PFSK-1 (cell line): ENCODE results near the gene WDR77.

ENCODE experiments used
- FOXP2 ChIP-seq: optimal IDR thresholded peaks from 2 replicates; pipeline ENCODE3; 2011; ENCODE audit warnings: borderline replicate concordance, control low read depth, inconsistent platforms; ENCODE audit not compliant: insufficient read depth; ENCODE audit errors: extremely low read length, extremely low read depth
- POLR2AphosphoS5 ChIP-seq: IDR thresholded peaks from 2 replicates; pipeline ENCODE4 v1.6.1; 2012; ENCODE audit warnings: low read depth, mild to moderate bottlenecking, control low read depth, low read length, moderate library complexity
- REST ChIP-seq, 2 experiments: IDR thresholded peaks; 2 replicates each; pipeline versions ENCODE4 v1.6.1 to v1.8.0; 2011 to 2012; ENCODE audit warnings: low read depth in 2 of 2, low read length in 2 of 2, control low read depth in 1 of 2, inconsistent platforms in 1 of 2, mild to moderate bottlenecking in 1 of 2, moderate library complexity in 1 of 2; ENCODE audit not compliant: insufficient read depth in 1 of 2
- SIN3A ChIP-seq: IDR thresholded peaks from 2 replicates; pipeline ENCODE4 v1.6.1; 2012; ENCODE audit warnings: mild to moderate bottlenecking, low read length, moderate library complexity, borderline replicate concordance; ENCODE audit not compliant: insufficient read depth
- TAF1 ChIP-seq: IDR thresholded peaks from 2 replicates; pipeline ENCODE4 v1.6.1; 2012; ENCODE audit warnings: low read length, control low read depth, borderline replicate concordance; ENCODE audit not compliant: insufficient read depth

Gene WDR77

GRCh38 chr1:111475701-111476100, 26.6 kb upstream of the WDR77 start:
- TF ChIP-seq FOXP2 (no peak), TAF1 (no peak), REST (IDR thresholded peaks at IDR 0.05; ENCODE audit: insufficient read depth in 1 of 2, low read depth in 2 of 2, low read length in 2 of 2) (no peak), POLR2AphosphoS5 (no peak), SIN3A (no peak)

- no peak for TF ChIP-seq REST (IDR thresholded peaks at IDR 0.05; ENCODE audit: insufficient read depth in 1 of 2, low read depth in 2 of 2, low read length in 2 of 2)
- TF ChIP-seq SIN3A = no peak
- TF ChIP-seq POLR2AphosphoS5 = no peak
- TF ChIP-seq FOXP2 = no peak
- no peak for TF ChIP-seq TAF1
Observed at GRCh38 chr1:111474521-111474920, 25.5 kb upstream of the WDR77 start.

GRCh38 chr1:111474106-111474505, 25.1 kb upstream of the WDR77 start:
- TF ChIP-seq FOXP2 (no peak), TAF1 (no peak), POLR2AphosphoS5 (no peak), REST (IDR thresholded peaks at IDR 0.05; ENCODE audit: insufficient read depth in 1 of 2, low read depth in 2 of 2, low read length in 2 of 2) (no peak), SIN3A (no peak)

GRCh38 chr1:111471538-111471937, 22.5 kb upstream of the WDR77 start:
- TF ChIP-seq FOXP2 = no peak
- no peak for TF ChIP-seq REST (IDR thresholded peaks at IDR 0.05; ENCODE audit: insufficient read depth in 1 of 2, low read depth in 2 of 2, low read length in 2 of 2)
- no peak for TF ChIP-seq SIN3A
- TF ChIP-seq POLR2AphosphoS5 = no peak
- no peak for TF ChIP-seq TAF1

GRCh38 chr1:111471012-111471411, 22.0 kb upstream of the WDR77 start:
- TF ChIP-seq TAF1 = no peak
- TF ChIP-seq REST (IDR thresholded peaks at IDR 0.05; ENCODE audit: insufficient read depth in 1 of 2, low read depth in 2 of 2, low read length in 2 of 2) = no peak
- TF ChIP-seq SIN3A = no peak
- TF ChIP-seq POLR2AphosphoS5 = no peak
- no peak for TF ChIP-seq FOXP2
